HG02610 (cell line): ENCODE results near the gene NAP1L2.
"Not testable (repeated sequence)": the region's sequence is repeated elsewhere in the genome, so short reads cannot be mapped to it uniquely, and the experiment has no call there.

Experiments used
- ATAC-seq: cut with Tn5 transposase; IDR thresholded peaks from one replicate; pipeline ENCODE4 v1.9.1; 2021; ENCODE audit warnings: mild to moderate bottlenecking, moderate library complexity; ENCODE audit not compliant: unreplicated experiment

The NAP1L2 gene

GRCh38 chrX:73214426-73215094, at the start of gene NAP1L2:
NAP1L2 (minus strand) TSS chrX:73214851; CDS start chrX:73214492, 359 bp downstream.
- peak; percentile 75 for ATAC-seq

GRCh38 chrX:73262991-73263390, 48.3 kb upstream of the NAP1L2 start:
- ATAC-seq, result no peak

GRCh38 chrX:73239242-73239641, 24.6 kb upstream of the NAP1L2 start:
- no peak for ATAC-seq

GRCh38 chrX:73217621-73218020, 3.0 kb upstream of the NAP1L2 start:
- ATAC-seq, result no peak

GRCh38 chrX:73215246-73215645, 595 bp upstream of the NAP1L2 start:
- ATAC-seq, result no peak

GRCh38 chrX:73213734-73214425, 771 bp downstream of the NAP1L2 start:
- ATAC-seq, result no peak

GRCh38 chrX:73206366-73206765, 8.3 kb downstream of the NAP1L2 start:
- no peak for ATAC-seq

- no peak for ATAC-seq
Observed at GRCh38 chrX:73182502-73183114, 32.0 kb downstream of the NAP1L2 start.

- not testable (repeated sequence) for ATAC-seq
Observed at GRCh38 chrX:73168945-73169344, 45.7 kb downstream of the NAP1L2 start.
